Measurements from ENCODE around the gene ARHGEF3. TPM values are rescaled to one million over a fixed set of nuclear protein-coding genes. Genes with fewer than 3 reads are reported as not detected.

ARHGEF3 gene
- total and polyA plus RNA-seq, 3 experiments from 2014 or later: 55.1 to 110 (median 56.6) TPM

GRCh38 chr3:56836276-56837163, 34.8 kb upstream of the ARHGEF3 start:
- Histone ChIP-seq H3K4me3 (ENCODE audit: low read length) (no peak overlapping the region), H3K36me3 (ENCODE audit: insufficient read depth, low read length) (no peaks in the 10 kb centered on the region), H3K27ac (ENCODE audit: low read depth, low read length) (no peak overlapping the region), H3K4me1 (ENCODE audit: insufficient read depth, low read length) (no peaks in the 10 kb centered on the region), H3K27me3 (ENCODE audit: insufficient read depth, low read length, poor library complexity, severe bottlenecking) (no peaks in the 10 kb centered on the region), H3K9me3 (ENCODE audit: low read length) (no peaks in the 10 kb centered on the region)
- H3K4me1 Mint-ChIP-seq: peaks cover 14 to 61% (median 30%) of the 10 kb centered on the region in 3 donors
- ChIA-PET CTCF (interaction anchor here (1.0 to 1.7 kb wide), 4 partner anchors 10 to 35 kb away, joined by 3 to 5 read pairs (median 4); partner anchors contain the start of gene ARHGEF3), POLR2A (no interaction called here)
- H3K27me3 Mint-ChIP-seq: no peaks in the 10 kb centered on the region
- no peak overlapping the region for H3K4me3 Mint-ChIP-seq
- peaks cover 0 to 17% (median 13%) of the 10 kb centered on the region in 3 donors for H3K36me3 Mint-ChIP-seq
- no peaks in the 10 kb centered on the region for H3K9me3 Mint-ChIP-seq
- no peak for DNase-seq
- H3K27ac Mint-ChIP-seq: peak overlapping the region in 2 of 8 donors; percentile 47 to 51

GRCh38 chr3:56835650-56836227, 34.0 kb upstream of the ARHGEF3 start:
- Histone ChIP-seq H3K36me3 (ENCODE audit: insufficient read depth, low read length) (no peaks in the 10 kb centered on the region), H3K4me3 (ENCODE audit: low read length) (no peak overlapping the region), H3K27me3 (ENCODE audit: insufficient read depth, low read length, poor library complexity, severe bottlenecking) (no peaks in the 10 kb centered on the region), H3K27ac (ENCODE audit: low read depth, low read length) (no peak overlapping the region), H3K4me1 (ENCODE audit: insufficient read depth, low read length) (no peaks in the 10 kb centered on the region), H3K9me3 (ENCODE audit: low read length) (no peaks in the 10 kb centered on the region)
- Mint-ChIP-seq H3K27me3 (no peaks in the 10 kb centered on the region), H3K36me3 (peaks cover 0 to 16% (median 15%) of the 10 kb centered on the region in 3 donors), H3K4me1 (peaks cover 16 to 60% (median 33%) of the 10 kb centered on the region in 3 donors), H3K9me3 (no peaks in the 10 kb centered on the region), H3K4me3 (no peak overlapping the region), H3K27ac (no peak overlapping the region)
- DNase-seq: no peak
- ChIA-PET POLR2A (no interaction called here), CTCF (interaction anchor here (1.2 kb wide), 1 partner anchor 10 kb away, joined by 3 read pairs; no protein-coding TSS in a partner anchor)

- Mint-ChIP-seq H3K4me1 (peaks cover 14 to 52% (median 31%) of the 10 kb centered on the region in 3 donors), H3K4me3 (no peak overlapping the region), H3K27ac (no peak overlapping the region), H3K36me3 (peaks cover 0 to 12% (median 9%) of the 10 kb centered on the region in 3 donors), H3K9me3 (no peaks in the 10 kb centered on the region), H3K27me3 (no peaks in the 10 kb centered on the region)
- ChIA-PET POLR2A (interaction anchor here (1.1 kb wide), 1 partner anchor 270 kb away, joined by 3 read pairs; no protein-coding TSS in a partner anchor), CTCF (interaction anchor here (0.9 kb wide), 1 partner anchor 8 kb away, joined by 3 read pairs; no protein-coding TSS in a partner anchor)
- H3K4me1 ChIP-seq (ENCODE audit: insufficient read depth, low read length): no peaks in the 10 kb centered on the region
- H3K27me3 ChIP-seq (ENCODE audit: insufficient read depth, low read length, poor library complexity, severe bottlenecking): no peaks in the 10 kb centered on the region
- H3K9me3 ChIP-seq (ENCODE audit: low read length): no peaks in the 10 kb centered on the region
- no peak overlapping the region for H3K4me3 ChIP-seq (ENCODE audit: low read length)
- H3K27ac ChIP-seq (ENCODE audit: low read depth, low read length): no peak overlapping the region
- no peak for DNase-seq
- no peaks in the 10 kb centered on the region for H3K36me3 ChIP-seq (ENCODE audit: insufficient read depth, low read length)
These were observed 31.8 kb upstream of the ARHGEF3 start for GRCh38 chr3:56833536-56833935.

GRCh38 chr3:56833022-56833421, 31.3 kb upstream of the ARHGEF3 start:
- Histone ChIP-seq H3K27me3 (ENCODE audit: insufficient read depth, low read length, poor library complexity, severe bottlenecking) (no peaks in the 10 kb centered on the region), H3K9me3 (ENCODE audit: low read length) (no peaks in the 10 kb centered on the region), H3K4me1 (ENCODE audit: insufficient read depth, low read length) (no peaks in the 10 kb centered on the region), H3K27ac (ENCODE audit: low read depth, low read length) (no peak overlapping the region), H3K4me3 (ENCODE audit: low read length) (no peak overlapping the region), H3K36me3 (ENCODE audit: insufficient read depth, low read length) (no peaks in the 10 kb centered on the region)
- no peak for DNase-seq
- peaks cover 0 to 10% (median 7%) of the 10 kb centered on the region in 3 donors for H3K36me3 Mint-ChIP-seq
- POLR2A ChIA-PET: no interaction called here
- H3K9me3 Mint-ChIP-seq: no peaks in the 10 kb centered on the region
- no peaks in the 10 kb centered on the region for H3K27me3 Mint-ChIP-seq
- H3K4me3 Mint-ChIP-seq: no peak overlapping the region
- no peak overlapping the region for H3K27ac Mint-ChIP-seq
- CTCF ChIA-PET: interaction anchor here (0.9 kb wide), 1 partner anchor 9 kb away, joined by 3 read pairs; no protein-coding TSS in a partner anchor
- peaks cover 12 to 51% (median 27%) of the 10 kb centered on the region in 3 donors for H3K4me1 Mint-ChIP-seq

DNA sequence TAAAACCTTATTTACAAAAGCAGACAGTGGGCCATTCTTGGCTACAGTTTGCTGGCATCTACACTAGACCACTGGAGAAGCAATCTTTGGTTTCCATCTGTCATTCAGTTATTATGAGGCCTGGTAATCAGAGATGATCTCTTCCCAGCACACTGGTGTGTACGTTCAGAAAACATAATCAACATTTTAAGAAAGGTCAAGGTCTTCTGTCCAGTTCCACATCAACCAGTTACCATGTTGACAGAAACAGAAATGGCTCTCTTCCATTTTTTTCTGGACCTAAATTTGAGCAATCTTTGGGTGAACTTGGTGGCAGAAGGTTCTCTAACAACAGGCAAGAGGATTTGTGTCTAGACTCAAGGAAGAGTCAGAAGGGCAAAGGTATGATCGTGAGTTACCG, 29.8 kb upstream of the ARHGEF3 start:
- no peak for DNase-seq
- POLR2A ChIA-PET: no interaction called here

GRCh38 chr3:56830884-56831283, 29.1 kb upstream of the ARHGEF3 start:
- H3K27ac ChIP-seq (ENCODE audit: low read depth, low read length): no peak overlapping the region
- CTCF ChIA-PET: no interaction called here
- H3K4me3 Mint-ChIP-seq: no peak overlapping the region
- no peak for DNase-seq
- no peaks in the 10 kb centered on the region for H3K4me1 ChIP-seq (ENCODE audit: insufficient read depth, low read length)
- peaks cover 0 to 10% (median 3%) of the 10 kb centered on the region in 3 donors for H3K36me3 Mint-ChIP-seq
- no peaks in the 10 kb centered on the region for H3K27me3 ChIP-seq (ENCODE audit: insufficient read depth, low read length, poor library complexity, severe bottlenecking)
- peaks cover 14 to 43% (median 35%) of the 10 kb centered on the region in 3 donors for H3K4me1 Mint-ChIP-seq
- H3K9me3 ChIP-seq (ENCODE audit: low read length): no peaks in the 10 kb centered on the region
- H3K36me3 ChIP-seq (ENCODE audit: insufficient read depth, low read length): no peaks in the 10 kb centered on the region
- H3K27me3 Mint-ChIP-seq: no peaks in the 10 kb centered on the region
- H3K27ac Mint-ChIP-seq: peak overlapping the region in 3 of 8 donors; percentile 4 to 61 (median 48)
- H3K9me3 Mint-ChIP-seq: no peaks in the 10 kb centered on the region
- H3K4me3 ChIP-seq (ENCODE audit: low read length): no peak overlapping the region
- POLR2A ChIA-PET: no interaction called here

More for the DNA sequence above, 29.8 kb upstream of the ARHGEF3 start:
- no peaks in the 10 kb centered on the region for H3K36me3 ChIP-seq (ENCODE audit: insufficient read depth, low read length)
- no peaks in the 10 kb centered on the region for H3K9me3 Mint-ChIP-seq
- H3K9me3 ChIP-seq (ENCODE audit: low read length): no peaks in the 10 kb centered on the region
- H3K4me1 ChIP-seq (ENCODE audit: insufficient read depth, low read length): no peaks in the 10 kb centered on the region
- CTCF ChIA-PET: no interaction called here
- H3K36me3 Mint-ChIP-seq: peaks cover 0 to 10% (median 4%) of the 10 kb centered on the region in 3 donors
- H3K4me3 ChIP-seq (ENCODE audit: low read length): no peak overlapping the region
- H3K27me3 ChIP-seq (ENCODE audit: insufficient read depth, low read length, poor library complexity, severe bottlenecking): no peaks in the 10 kb centered on the region
- no peaks in the 10 kb centered on the region for H3K27me3 Mint-ChIP-seq
- no peak overlapping the region for H3K27ac ChIP-seq (ENCODE audit: low read depth, low read length)
- H3K27ac Mint-ChIP-seq: peak overlapping the region in 2 of 8 donors; percentile 52 to 66
- H3K4me1 Mint-ChIP-seq: peaks cover 13 to 46% (median 34%) of the 10 kb centered on the region in 3 donors
- no peak overlapping the region for H3K4me3 Mint-ChIP-seq

- peak overlapping the region in 3 of 8 donors; percentile 2 to 37 (median 10) for H3K27ac Mint-ChIP-seq
- Histone ChIP-seq H3K27ac (ENCODE audit: low read depth, low read length) (no peak overlapping the region), H3K36me3 (ENCODE audit: insufficient read depth, low read length) (no peaks in the 10 kb centered on the region), H3K9me3 (ENCODE audit: low read length) (no peaks in the 10 kb centered on the region), H3K27me3 (ENCODE audit: insufficient read depth, low read length, poor library complexity, severe bottlenecking) (no peaks in the 10 kb centered on the region), H3K4me1 (ENCODE audit: insufficient read depth, low read length) (peaks cover 3% of the 10 kb centered on the region), H3K4me3 (ENCODE audit: low read length) (no peak overlapping the region)
- POLR2A ChIA-PET: no interaction called here
- DNase-seq: no peak
- no peaks in the 10 kb centered on the region for H3K27me3 Mint-ChIP-seq
- no peaks in the 10 kb centered on the region for H3K9me3 Mint-ChIP-seq
- no peak overlapping the region for H3K4me3 Mint-ChIP-seq
- CTCF ChIA-PET: no interaction called here
- H3K36me3 Mint-ChIP-seq: peaks cover 0 to 6% (median 0%) of the 10 kb centered on the region in 3 donors
- peaks cover 18 to 52% (median 49%) of the 10 kb centered on the region in 3 donors for H3K4me1 Mint-ChIP-seq
These were observed 27.8 kb upstream of the ARHGEF3 start for GRCh38 chr3:56829533-56829932.
